Measurements from ENCODE around the gene EGFR. TPM values are rescaled to one million over a fixed set of nuclear protein-coding genes. Genes with fewer than 3 reads are reported as not detected.
A peak's percentile ranks its signal among the peaks of the same experiment; 100 is the strongest.

The EGFR gene
- total RNA-seq, 1 donor from 2014 or later: 12.8 TPM

- Mint-ChIP-seq H3K4me3 (ENCODE audit: unreplicated experiment) (peak overlapping the region; percentile 77), H3K9me3 (ENCODE audit: unreplicated experiment) (peaks cover 3% of the 10 kb centered on the region), H3K27me3 (ENCODE audit: unreplicated experiment) (peaks cover 12% of the 10 kb centered on the region), H3K36me3 (ENCODE audit: unreplicated experiment) (peaks cover 6% of the 10 kb centered on the region), H3K27ac (ENCODE audit: unreplicated experiment) (no peak overlapping the region), H3K4me1 (ENCODE audit: low read depth, unreplicated experiment) (peaks cover 9% of the 10 kb centered on the region)
- TF ChIP-seq, protein P1, sequence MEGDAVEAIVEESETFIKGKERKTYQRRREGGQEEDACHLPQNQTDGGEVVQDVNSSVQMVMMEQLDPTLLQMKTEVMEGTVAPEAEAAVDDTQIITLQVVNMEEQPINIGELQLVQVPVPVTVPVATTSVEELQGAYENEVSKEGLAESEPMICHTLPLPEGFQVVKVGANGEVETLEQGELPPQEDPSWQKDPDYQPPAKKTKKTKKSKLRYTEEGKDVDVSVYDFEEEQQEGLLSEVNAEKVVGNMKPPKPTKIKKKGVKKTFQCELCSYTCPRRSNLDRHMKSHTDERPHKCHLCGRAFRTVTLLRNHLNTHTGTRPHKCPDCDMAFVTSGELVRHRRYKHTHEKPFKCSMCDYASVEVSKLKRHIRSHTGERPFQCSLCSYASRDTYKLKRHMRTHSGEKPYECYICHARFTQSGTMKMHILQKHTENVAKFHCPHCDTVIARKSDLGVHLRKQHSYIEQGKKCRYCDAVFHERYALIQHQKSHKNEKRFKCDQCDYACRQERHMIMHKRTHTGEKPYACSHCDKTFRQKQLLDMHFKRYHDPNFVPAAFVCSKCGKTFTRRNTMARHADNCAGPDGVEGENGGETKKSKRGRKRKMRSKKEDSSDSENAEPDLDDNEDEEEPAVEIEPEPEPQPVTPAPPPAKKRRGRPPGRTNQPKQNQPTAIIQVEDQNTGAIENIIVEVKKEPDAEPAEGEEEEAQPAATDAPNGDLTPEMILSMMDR (IDR thresholded peaks at IDR 0.05; ENCODE audit: partially characterized antibody, unreplicated experiment): no peak
- peak; percentile 33 for DNase-seq
These were observed 1.1 kb downstream of the EGFR start for GRCh38 chr7:55019691-55020465.

- peaks cover 9% of the 10 kb centered on the region for H3K4me1 Mint-ChIP-seq (ENCODE audit: low read depth, unreplicated experiment)
- peaks cover 3% of the 10 kb centered on the region for H3K9me3 Mint-ChIP-seq (ENCODE audit: unreplicated experiment)
- no peak for DNase-seq
- TF ChIP-seq, protein P1 (IDR thresholded peaks at IDR 0.05; ENCODE audit: partially characterized antibody, unreplicated experiment): no peak
- H3K27me3 Mint-ChIP-seq (ENCODE audit: unreplicated experiment): peaks cover 15% of the 10 kb centered on the region
- peak overlapping the region; percentile 77 for H3K4me3 Mint-ChIP-seq (ENCODE audit: unreplicated experiment)
- H3K36me3 Mint-ChIP-seq (ENCODE audit: unreplicated experiment): peaks cover 6% of the 10 kb centered on the region
- H3K27ac Mint-ChIP-seq (ENCODE audit: unreplicated experiment): no peak overlapping the region
These were observed 1.7 kb downstream of the EGFR start for GRCh38 chr7:55020466-55020871.

- peaks cover 6% of the 10 kb centered on the region for H3K36me3 Mint-ChIP-seq (ENCODE audit: unreplicated experiment)
- H3K27me3 Mint-ChIP-seq (ENCODE audit: unreplicated experiment): peaks cover 15% of the 10 kb centered on the region
- H3K27ac Mint-ChIP-seq (ENCODE audit: unreplicated experiment): no peak overlapping the region
- TF ChIP-seq, protein P1 (IDR thresholded peaks at IDR 0.05; ENCODE audit: partially characterized antibody, unreplicated experiment): no peak
- DNase-seq: no peak
- peaks cover 3% of the 10 kb centered on the region for H3K9me3 Mint-ChIP-seq (ENCODE audit: unreplicated experiment)
- peaks cover 9% of the 10 kb centered on the region for H3K4me1 Mint-ChIP-seq (ENCODE audit: low read depth, unreplicated experiment)
- H3K4me3 Mint-ChIP-seq (ENCODE audit: unreplicated experiment): peak overlapping the region; percentile 77
These were observed 2.2 kb downstream of the EGFR start for GRCh38 chr7:55021053-55021452.

- Mint-ChIP-seq H3K4me3 (ENCODE audit: unreplicated experiment) (no peak overlapping the region), H3K27me3 (ENCODE audit: unreplicated experiment) (peaks cover 15% of the 10 kb centered on the region), H3K9me3 (ENCODE audit: unreplicated experiment) (peaks cover 3% of the 10 kb centered on the region), H3K27ac (ENCODE audit: unreplicated experiment) (no peak overlapping the region), H3K36me3 (ENCODE audit: unreplicated experiment) (peaks cover 6% of the 10 kb centered on the region), H3K4me1 (ENCODE audit: low read depth, unreplicated experiment) (peaks cover 12% of the 10 kb centered on the region)
- TF ChIP-seq, protein P1 (IDR thresholded peaks at IDR 0.05; ENCODE audit: partially characterized antibody, unreplicated experiment): no peak
- DNase-seq: no peak
These were observed 3.5 kb downstream of the EGFR start for GRCh38 chr7:55022002-55022985.
